ENCODE measurements around the gene BSN. TPM values are rescaled to one million over a fixed set of nuclear protein-coding genes. Genes with fewer than 3 reads are reported as not detected.

BSN gene
- total RNA-seq, 1 donor from 2014 or later, result 0.55 TPM

- no peak overlapping the region for H3K4me3 ChIP-seq
- H3K9me3 ChIP-seq (replicated peaks), result no peaks in the 10 kb centered on the region
- no peak for DNase-seq
- intact Hi-C loops (cut with micrococcal nuclease), result no loop called here
- no peak overlapping the region for H3K27ac ChIP-seq (replicated peaks)
- TF ChIP-seq, protein P1, sequence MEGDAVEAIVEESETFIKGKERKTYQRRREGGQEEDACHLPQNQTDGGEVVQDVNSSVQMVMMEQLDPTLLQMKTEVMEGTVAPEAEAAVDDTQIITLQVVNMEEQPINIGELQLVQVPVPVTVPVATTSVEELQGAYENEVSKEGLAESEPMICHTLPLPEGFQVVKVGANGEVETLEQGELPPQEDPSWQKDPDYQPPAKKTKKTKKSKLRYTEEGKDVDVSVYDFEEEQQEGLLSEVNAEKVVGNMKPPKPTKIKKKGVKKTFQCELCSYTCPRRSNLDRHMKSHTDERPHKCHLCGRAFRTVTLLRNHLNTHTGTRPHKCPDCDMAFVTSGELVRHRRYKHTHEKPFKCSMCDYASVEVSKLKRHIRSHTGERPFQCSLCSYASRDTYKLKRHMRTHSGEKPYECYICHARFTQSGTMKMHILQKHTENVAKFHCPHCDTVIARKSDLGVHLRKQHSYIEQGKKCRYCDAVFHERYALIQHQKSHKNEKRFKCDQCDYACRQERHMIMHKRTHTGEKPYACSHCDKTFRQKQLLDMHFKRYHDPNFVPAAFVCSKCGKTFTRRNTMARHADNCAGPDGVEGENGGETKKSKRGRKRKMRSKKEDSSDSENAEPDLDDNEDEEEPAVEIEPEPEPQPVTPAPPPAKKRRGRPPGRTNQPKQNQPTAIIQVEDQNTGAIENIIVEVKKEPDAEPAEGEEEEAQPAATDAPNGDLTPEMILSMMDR (IDR thresholded peaks at IDR 0.05; ENCODE audit: borderline replicate concordance), result no peak
- no peaks in the 10 kb centered on the region for H3K36me3 ChIP-seq
- H3K4me1 ChIP-seq, result peaks cover 26% of the 10 kb centered on the region
- no peaks in the 10 kb centered on the region for H3K27me3 ChIP-seq (ENCODE audit: low read depth)
Observed at GRCh38 chr3:49644684-49645083, 90.4 kb downstream of the BSN start.

DNA sequence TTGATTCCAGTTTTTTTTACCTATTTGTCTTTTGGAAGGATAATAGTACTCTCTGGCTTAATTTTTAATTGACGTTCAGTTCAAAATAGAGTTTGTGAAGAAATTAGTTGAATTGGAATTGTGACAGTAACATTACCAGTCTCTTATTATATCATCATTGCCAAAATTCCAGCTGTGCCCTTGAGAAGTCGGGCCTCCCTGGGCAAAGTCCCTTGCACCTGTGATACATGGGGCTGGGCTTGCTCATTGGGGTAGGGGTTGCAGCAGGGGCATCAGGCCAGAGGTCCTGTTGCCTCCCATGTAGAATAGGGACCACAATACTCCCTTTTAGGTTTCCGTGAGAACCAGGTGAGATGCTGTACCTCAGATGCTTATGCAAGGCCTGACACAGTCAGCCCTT is 92.0 kb downstream of the BSN start:
- TF ChIP-seq, protein P1 (IDR thresholded peaks at IDR 0.05; ENCODE audit: borderline replicate concordance), result no peak
- H3K27ac ChIP-seq (replicated peaks), result no peak overlapping the region
- H3K4me3 ChIP-seq, result no peak overlapping the region
- H3K27me3 ChIP-seq (ENCODE audit: low read depth), result no peaks in the 10 kb centered on the region
- no peaks in the 10 kb centered on the region for H3K9me3 ChIP-seq (replicated peaks)
- H3K36me3 ChIP-seq, result no peaks in the 10 kb centered on the region
- no peak for DNase-seq
- H3K4me1 ChIP-seq, result peaks cover 28% of the 10 kb centered on the region
- intact Hi-C loops (cut with micrococcal nuclease), result no loop called here

GRCh38 chr3:49647741-49648140 is 93.5 kb downstream of the BSN start:
- H3K27ac ChIP-seq (replicated peaks), result peak overlapping the region; percentile 73
- H3K4me3 ChIP-seq, result no peak overlapping the region
- no peaks in the 10 kb centered on the region for H3K36me3 ChIP-seq
- peak; percentile 29 for DNase-seq
- TF ChIP-seq, protein P1 (IDR thresholded peaks at IDR 0.05; ENCODE audit: borderline replicate concordance), result no peak
- H3K27me3 ChIP-seq (ENCODE audit: low read depth), result no peaks in the 10 kb centered on the region
- H3K9me3 ChIP-seq (replicated peaks), result no peaks in the 10 kb centered on the region
- intact Hi-C loops (cut with micrococcal nuclease), result no loop called here
- peaks cover 28% of the 10 kb centered on the region for H3K4me1 ChIP-seq

GRCh38 chr3:49648354-49649019 is 94.2 kb downstream of the BSN start:
- intact Hi-C loops (cut with micrococcal nuclease), result no loop called here
- Histone ChIP-seq H3K4me1 (peaks cover 28% of the 10 kb centered on the region), H3K27ac (replicated peaks) (peak overlapping the region; percentile 73), H3K9me3 (replicated peaks) (no peaks in the 10 kb centered on the region), H3K36me3 (no peaks in the 10 kb centered on the region), H3K27me3 (ENCODE audit: low read depth) (no peaks in the 10 kb centered on the region), H3K4me3 (no peak overlapping the region)
- TF ChIP-seq, protein P1 (IDR thresholded peaks at IDR 0.05; ENCODE audit: borderline replicate concordance), result no peak
- DNase-seq, result no peak

GRCh38 chr3:49649576-49649975 is 95.3 kb downstream of the BSN start:
- no peak overlapping the region for H3K27ac ChIP-seq (replicated peaks)
- intact Hi-C loops (cut with micrococcal nuclease), result no loop called here
- TF ChIP-seq, protein P1 (IDR thresholded peaks at IDR 0.05; ENCODE audit: borderline replicate concordance), result no peak
- no peaks in the 10 kb centered on the region for H3K9me3 ChIP-seq (replicated peaks)
- H3K4me3 ChIP-seq, result no peak overlapping the region
- H3K27me3 ChIP-seq (ENCODE audit: low read depth), result no peaks in the 10 kb centered on the region
- H3K36me3 ChIP-seq, result no peaks in the 10 kb centered on the region
- DNase-seq, result no peak
- H3K4me1 ChIP-seq, result peaks cover 28% of the 10 kb centered on the region

Data from left ventricle myocardium inferior (tissue), 1 donor.